GM12865 (cell line): ENCODE data around the gene PKD1L1.

Experiments used
- DNase-seq: peaks from one replicate; pipeline ENCODE4 v3.0.0; 2010; ENCODE audit warnings: low read depth
- H3K4me3 ChIP-seq: 2 replicates; pipeline ENCODE4 v1.5.1; 2011; ENCODE audit warnings: mild to moderate bottlenecking, low read depth, low read length, control low read depth
- TF ChIP-seq, protein P1 (sequence below): IDR thresholded peaks from 2 replicates; pipeline ENCODE4 v1.5.1; 2011; ENCODE audit warnings: low read length, control low read depth, low read depth, inconsistent platforms; ENCODE audit not compliant: insufficient read depth; ENCODE audit errors: missing control alignments

Gene PKD1L1

DNA sequence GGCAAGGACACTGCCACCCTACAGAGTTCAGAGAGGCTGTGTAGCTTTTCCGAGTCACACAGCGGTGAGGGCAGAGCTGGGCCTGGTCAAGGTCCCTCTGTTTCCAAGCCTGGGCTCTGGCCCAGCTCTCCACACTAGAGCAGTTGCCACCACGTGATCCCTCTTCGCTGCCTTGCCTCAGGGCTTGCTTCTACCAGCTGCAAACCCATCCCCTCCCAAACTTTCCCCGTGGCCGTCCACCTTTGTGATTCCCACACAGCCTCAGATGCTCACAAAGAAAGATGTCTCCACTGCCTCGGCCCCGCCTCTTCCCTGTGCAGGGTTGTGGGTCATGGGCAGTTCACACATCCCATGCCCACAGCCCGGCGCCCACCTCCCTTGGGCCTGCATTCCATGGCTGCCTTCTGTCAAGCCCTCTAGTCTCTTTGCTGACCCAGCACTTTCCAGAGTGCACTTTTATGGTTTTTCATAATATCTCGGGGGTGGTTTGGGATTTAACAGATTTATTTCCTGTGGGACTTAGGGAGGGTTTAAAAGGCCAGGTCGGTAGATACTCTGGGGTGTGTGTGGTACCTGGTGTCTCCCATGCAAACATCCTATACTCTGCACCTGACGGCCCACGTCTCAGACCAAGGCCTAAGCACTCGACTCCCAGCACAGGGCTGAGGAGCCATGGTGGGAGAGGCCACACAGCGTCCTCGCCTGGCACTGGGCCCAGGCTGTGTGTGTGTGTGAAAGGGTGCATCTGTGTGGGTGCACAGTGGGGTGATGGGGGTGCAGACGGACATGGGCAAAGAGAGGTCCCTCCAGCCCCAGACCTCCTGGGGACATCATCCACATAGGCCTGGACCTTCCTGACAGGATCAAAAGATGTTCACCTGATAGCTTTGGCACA, 59.6 kb downstream of the PKD1L1 start:
- TF ChIP-seq, protein P1, sequence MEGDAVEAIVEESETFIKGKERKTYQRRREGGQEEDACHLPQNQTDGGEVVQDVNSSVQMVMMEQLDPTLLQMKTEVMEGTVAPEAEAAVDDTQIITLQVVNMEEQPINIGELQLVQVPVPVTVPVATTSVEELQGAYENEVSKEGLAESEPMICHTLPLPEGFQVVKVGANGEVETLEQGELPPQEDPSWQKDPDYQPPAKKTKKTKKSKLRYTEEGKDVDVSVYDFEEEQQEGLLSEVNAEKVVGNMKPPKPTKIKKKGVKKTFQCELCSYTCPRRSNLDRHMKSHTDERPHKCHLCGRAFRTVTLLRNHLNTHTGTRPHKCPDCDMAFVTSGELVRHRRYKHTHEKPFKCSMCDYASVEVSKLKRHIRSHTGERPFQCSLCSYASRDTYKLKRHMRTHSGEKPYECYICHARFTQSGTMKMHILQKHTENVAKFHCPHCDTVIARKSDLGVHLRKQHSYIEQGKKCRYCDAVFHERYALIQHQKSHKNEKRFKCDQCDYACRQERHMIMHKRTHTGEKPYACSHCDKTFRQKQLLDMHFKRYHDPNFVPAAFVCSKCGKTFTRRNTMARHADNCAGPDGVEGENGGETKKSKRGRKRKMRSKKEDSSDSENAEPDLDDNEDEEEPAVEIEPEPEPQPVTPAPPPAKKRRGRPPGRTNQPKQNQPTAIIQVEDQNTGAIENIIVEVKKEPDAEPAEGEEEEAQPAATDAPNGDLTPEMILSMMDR = no peak
- no peak overlapping the region for H3K4me3 ChIP-seq
- no peak for DNase-seq

DNA sequence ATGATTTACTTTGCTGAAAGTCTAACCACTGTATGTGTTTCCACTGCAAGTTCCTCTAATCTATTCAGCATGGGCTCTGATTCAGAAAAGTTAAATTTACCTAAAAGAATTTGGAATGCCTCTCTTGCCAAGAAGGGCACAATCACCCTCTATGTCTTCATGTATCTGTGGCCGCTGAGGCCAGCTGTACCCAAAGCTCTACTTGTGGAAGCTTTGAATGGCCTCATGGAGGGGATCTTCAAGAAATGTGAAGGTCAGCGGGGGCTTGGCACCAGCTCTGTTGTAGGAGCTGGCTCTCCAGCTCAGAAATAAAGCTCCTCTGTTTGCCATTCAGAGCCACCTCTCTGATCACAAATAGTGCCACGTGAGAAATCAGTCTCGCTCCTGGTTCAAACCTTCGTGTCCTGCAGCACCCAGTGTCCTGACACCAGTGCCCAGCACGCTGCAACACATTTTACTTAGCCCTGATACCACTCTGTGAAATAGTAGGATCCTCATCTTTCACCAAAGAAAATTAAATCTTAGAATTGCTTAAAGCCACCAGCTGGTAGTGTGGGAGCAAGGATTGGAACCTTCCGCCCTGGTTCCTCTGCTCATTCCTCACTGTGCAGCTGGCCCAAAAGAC, 61.1 kb downstream of the PKD1L1 start:
- TF ChIP-seq, protein P1 = no peak
- no peak for DNase-seq
- H3K4me3 ChIP-seq = no peak overlapping the region

DNA sequence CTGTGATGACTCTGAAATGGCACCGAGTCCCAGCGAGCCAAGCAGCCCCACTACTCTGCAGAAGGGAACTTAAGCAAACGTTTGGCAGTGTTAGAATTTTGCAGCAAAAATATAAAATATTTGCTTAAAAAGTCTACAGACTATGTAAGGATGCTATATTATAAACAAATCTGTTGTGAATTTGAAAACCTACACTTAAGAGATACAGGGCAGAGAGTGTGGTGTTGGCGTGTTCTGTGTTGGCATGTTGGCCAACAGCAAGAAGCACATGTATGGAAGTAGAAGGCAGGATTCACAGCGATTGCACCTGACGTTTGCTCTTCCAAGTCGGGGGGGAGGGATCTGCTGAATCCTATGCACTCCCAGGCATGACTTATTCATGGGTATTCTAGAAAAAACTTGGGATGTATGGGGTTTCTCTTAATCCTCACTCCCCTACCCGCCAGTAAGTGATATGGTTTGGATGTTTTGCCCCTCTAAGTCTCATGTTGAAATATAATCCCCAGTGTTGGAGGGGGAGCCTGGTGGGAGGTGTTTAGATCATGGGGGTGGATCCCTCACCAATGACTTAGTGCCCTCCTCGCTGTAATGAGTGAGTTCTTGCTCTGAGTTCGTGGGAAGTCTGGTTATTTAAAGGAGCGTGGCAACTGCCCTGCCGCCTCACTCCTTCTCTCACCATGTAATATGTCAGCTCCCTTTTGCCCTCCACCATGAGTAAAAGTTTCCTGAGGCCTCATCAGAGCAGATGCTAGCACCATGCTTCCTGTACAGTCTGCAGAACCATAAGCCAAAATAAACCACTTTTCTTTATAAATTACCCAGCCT, 62.1 kb downstream of the PKD1L1 start:
- TF ChIP-seq, protein P1 = no peak
- no peak overlapping the region for H3K4me3 ChIP-seq
- DNase-seq = no peak

DNA sequence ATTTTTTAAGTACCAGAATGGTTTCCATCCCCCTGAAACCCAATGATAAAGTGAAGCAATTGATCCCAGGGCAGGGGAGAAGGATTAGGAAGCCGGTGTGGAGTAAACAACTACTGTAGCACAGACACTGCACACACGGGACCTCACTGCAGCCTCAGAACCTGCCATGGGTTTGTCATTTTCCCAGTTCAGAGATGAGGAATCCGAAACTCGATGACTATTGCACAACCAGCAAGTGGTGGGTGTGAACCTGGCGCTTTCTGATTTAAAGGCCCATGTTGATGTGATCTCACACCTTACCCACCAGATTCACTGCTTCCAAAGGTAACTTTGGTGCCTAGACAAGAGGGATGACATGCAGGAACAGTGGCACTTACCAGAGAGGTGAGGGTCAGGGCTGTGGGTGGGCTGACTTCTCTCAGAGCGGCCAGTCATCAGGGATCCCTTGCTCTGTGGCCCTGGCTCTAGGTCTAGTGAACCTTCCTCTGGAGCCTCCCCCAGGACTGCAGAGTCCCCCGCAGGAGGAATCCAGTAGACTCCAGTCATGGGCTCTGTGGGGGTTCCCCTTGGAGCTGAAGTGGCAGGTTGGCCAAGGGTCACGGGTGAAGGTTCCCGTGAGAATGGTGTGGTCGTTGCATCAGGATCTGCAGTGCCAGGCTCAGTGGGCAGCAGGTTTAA, 62.8 kb downstream of the PKD1L1 start:
- TF ChIP-seq, protein P1 = no peak
- no peak overlapping the region for H3K4me3 ChIP-seq
- DNase-seq = peak; percentile 18

DNA sequence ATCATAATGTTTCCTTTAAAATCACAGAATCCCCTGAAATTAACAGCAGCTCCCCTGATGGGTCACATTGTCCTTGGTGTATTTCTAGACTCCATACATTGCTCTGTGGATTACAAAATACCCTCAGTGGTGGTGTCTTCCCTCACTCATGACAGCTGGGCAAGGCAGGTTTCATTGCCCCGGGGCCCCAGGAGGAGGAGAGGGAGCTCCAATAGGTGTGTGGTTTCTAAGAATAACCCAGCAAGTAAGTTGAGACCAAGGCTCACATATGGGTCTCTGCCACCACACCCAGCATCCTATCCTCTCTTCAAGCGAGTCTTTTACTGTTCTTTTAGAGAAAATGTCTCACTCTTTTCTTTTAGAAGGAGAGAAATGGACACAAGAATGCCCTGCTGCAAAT, 63.6 kb downstream of the PKD1L1 start:
- TF ChIP-seq, protein P1 = no peak
- H3K4me3 ChIP-seq = no peak overlapping the region
- DNase-seq = no peak

DNA sequence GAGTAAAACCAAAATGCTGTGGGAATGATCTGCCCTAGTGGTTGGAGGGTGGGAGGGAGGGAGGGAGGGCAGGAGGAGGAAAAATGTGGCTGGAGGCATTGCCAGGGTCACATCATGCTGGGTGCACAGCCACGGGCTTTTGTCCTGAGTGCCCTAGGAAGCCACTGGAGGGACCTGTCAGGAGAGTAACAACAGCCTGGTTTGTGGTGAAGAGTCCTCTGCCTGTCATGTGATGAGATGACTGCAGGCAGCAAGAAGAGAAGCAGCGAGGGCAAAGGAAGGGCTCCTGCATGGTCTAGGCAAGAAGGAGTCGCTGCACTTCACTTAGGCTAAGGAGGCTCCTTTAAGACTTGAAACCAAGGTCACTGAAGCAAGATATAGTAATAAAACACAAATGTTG, 65.6 kb downstream of the PKD1L1 start:
- no peak overlapping the region for H3K4me3 ChIP-seq
- no peak for DNase-seq
- TF ChIP-seq, protein P1 = no peak
